Activated naive CD8-positive, alpha-beta T cell treated with anti-CD3 and anti-CD28 coated beads, Interleukin-2, amount 50 U/mL, for 24 hours (primary cell): ENCODE results near the gene PRKN.

Source experiments
- ATAC-seq: fragments of 150-1000 bp; cut with Tn5 transposase; one replicate; pipeline ENCODE4 v1.10.0; 2021
- DNase-seq: peaks from one replicate; pipeline ENCODE4 v3.0.0; 2021
- H3K27ac Mint-ChIP-seq: one replicate; pipeline ENCODE4 v1.8.0; 2021; ENCODE audit warnings: mild to moderate bottlenecking, mixed read lengths
- H3K27me3 Mint-ChIP-seq: one replicate; pipeline ENCODE4 v1.8.0; 2021; ENCODE audit warnings: mixed read lengths
- H3K36me3 Mint-ChIP-seq: one replicate; pipeline ENCODE4 v1.8.0; 2021; ENCODE audit warnings: low read depth, mixed read lengths
- H3K4me1 Mint-ChIP-seq: one replicate; pipeline ENCODE4 v1.8.0; 2021; ENCODE audit warnings: mixed read lengths
- H3K4me3 Mint-ChIP-seq: one replicate; pipeline ENCODE4 v1.8.0; 2021; ENCODE audit warnings: mild to moderate bottlenecking, moderate library complexity, mixed read lengths
- H3K9me3 Mint-ChIP-seq: one replicate; pipeline ENCODE4 v1.8.0; 2021; ENCODE audit warnings: mixed read lengths

Gene PRKN

DNA sequence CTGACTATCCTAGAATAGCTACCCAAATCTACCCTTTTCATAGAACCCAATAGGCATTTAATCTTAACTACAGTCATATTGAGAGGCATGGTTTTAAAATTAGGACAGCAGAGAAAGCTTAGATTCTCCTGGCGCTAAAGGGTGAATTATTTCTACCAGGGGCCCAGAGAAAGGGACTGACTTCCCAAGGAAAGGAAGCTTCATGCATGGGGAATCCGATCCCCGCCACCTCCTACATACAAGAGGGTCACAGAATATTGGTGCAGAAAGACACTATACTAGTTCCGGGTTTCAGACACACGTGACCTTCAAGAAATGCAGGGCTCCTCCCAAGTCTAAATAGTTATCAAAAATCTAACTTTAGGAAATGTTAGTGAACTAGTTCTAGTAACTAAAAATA lies 130.9 kb downstream of the PRKN start:
- Mint-ChIP-seq H3K27ac (no peak overlapping the region), H3K4me3 (no peak overlapping the region), H3K36me3 (peaks cover 2% of the 10 kb centered on the region), H3K27me3 (no peaks in the 10 kb centered on the region), H3K4me1 (no peaks in the 10 kb centered on the region), H3K9me3 (peaks cover 3% of the 10 kb centered on the region)
- no peak for ATAC-seq
- no peak for DNase-seq

DNA sequence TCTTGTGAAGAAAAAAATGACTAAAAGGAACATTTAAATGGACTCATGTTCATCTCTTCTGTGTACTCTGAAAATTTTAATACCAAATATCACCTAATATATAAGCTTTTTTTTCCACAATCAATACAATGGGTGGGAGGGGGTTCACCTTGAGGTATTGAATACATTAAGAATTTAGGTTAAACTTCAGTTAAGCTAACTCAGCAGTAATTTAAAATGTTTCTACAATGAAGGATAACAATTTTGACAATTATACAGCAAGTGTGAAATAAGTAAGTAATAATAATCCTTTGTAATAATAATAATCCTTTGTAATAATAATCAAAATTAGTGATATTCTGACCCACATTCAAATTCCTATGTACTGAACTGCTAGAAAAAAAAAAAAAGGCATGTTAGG lies 136.0 kb downstream of the PRKN start:
- Mint-ChIP-seq H3K27ac (no peak overlapping the region), H3K36me3 (peaks cover 2% of the 10 kb centered on the region)
- ATAC-seq = no peak

DNA sequence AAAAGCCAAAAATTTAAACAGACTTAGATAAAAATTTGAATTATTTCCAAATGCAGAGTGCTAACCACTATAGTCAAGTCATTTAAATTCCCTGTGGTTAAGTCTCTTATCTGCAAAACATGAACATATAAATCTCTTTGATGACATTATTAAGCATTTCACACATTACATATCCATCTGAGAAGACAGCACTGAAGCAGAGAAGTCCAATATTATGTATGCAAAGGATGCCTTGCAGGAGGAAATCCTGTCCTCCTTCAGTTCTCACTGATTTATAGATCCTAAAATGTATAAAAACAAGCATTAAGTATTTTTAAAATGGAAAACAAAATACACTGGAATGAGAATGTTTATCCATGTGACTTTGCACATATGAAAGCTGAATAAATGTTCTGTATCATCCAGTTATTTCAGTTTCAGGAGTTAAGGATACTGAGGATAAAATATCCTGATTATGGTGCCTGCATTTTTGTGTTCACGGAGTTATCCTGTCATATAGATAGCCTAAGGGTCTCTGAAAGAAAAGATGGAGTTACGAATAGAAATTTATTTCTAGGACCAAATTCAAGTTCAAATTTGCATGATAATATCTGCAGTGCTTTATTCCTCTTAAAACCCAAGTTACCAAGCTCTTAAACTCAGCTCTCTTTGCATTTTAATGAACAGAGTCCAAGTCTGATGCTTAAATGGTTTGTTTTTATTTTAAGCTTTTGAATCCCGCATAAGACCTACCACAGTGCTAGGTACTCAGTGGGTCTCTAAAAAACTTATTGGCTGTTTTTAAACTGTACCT lies 145.4 kb downstream of the PRKN start:
- H3K27me3 Mint-ChIP-seq = no peaks in the 10 kb centered on the region
- H3K9me3 Mint-ChIP-seq = no peaks in the 10 kb centered on the region
- H3K4me3 Mint-ChIP-seq = no peak overlapping the region
- H3K4me1 Mint-ChIP-seq = no peaks in the 10 kb centered on the region
- ATAC-seq (no peak), DNase-seq (no peak)
- no peaks in the 10 kb centered on the region for H3K36me3 Mint-ChIP-seq
- H3K27ac Mint-ChIP-seq = no peak overlapping the region

More for the DNA sequence above, 136.0 kb downstream of the PRKN start:
- Mint-ChIP-seq H3K4me1 (no peaks in the 10 kb centered on the region), H3K27me3 (no peaks in the 10 kb centered on the region), H3K9me3 (no peaks in the 10 kb centered on the region), H3K4me3 (no peak overlapping the region)
- no peak for DNase-seq

DNA sequence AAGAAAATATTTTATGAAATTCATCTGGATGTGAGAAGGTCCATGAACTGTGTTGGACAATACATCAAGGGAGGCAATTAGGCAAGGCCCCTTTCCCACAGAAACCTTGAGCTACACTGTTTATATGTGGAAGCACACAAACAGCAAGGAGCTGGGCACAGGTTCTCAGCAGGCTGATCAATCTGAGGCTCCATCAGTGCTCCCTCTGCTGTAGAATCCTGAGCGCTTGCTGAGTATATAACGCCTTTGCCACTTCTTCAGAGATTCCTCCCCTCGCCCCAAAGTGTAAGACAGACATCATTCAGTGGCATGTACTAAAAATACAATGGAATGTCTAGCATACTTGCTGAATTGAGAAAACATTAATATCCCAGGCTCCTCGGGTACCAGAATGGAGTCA lies 146.9 kb downstream of the PRKN start:
- no peaks in the 10 kb centered on the region for H3K36me3 Mint-ChIP-seq
- DNase-seq = no peak
- H3K9me3 Mint-ChIP-seq = no peaks in the 10 kb centered on the region
- no peak for ATAC-seq
- H3K27me3 Mint-ChIP-seq = no peaks in the 10 kb centered on the region
- H3K4me3 Mint-ChIP-seq = no peak overlapping the region
- H3K27ac Mint-ChIP-seq = no peak overlapping the region
- no peaks in the 10 kb centered on the region for H3K4me1 Mint-ChIP-seq

DNA sequence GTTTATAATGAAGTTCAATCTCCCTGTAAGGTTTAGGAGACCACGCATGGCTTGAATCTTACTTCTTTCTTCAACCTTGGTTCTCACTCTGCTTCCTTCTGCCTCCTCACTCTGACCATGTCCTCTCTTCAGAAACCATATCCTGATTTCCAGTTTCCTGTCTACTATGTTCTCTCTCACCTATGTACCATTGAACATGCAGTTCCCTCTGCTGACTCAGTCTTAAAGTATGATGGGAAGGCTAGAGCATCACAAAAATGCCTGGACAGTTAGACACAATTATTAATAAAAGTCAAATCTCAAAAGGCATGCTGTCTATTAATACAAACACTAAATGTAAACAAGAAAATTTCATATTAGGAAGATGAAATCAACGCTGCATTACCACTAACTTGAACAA lies 151.6 kb downstream of the PRKN start:
- DNase-seq (no peak), ATAC-seq (no peak)
- no peak overlapping the region for H3K4me3 Mint-ChIP-seq
- H3K4me1 Mint-ChIP-seq = no peaks in the 10 kb centered on the region
- no peaks in the 10 kb centered on the region for H3K9me3 Mint-ChIP-seq
- H3K27ac Mint-ChIP-seq = no peak overlapping the region
- H3K36me3 Mint-ChIP-seq = no peaks in the 10 kb centered on the region
- H3K27me3 Mint-ChIP-seq = no peaks in the 10 kb centered on the region

DNA sequence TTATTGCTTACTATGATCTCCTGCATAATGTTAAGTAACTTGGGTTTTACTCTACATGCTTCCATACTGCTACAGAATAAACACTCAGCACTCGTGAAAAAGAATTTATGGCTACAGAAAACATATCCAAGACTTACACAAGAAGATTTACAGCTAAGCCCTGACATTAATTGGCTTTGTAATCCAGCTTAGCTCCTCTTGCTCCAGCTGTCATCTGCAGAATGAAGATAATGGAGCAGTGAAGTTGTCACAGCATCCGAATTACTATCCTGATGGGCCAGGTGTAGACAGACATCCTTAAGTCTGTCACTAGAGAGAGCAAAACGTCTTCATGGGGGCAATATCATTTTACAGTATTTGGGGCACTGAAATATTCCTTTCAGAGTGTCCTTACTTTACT lies 155.3 kb downstream of the PRKN start:
- Mint-ChIP-seq H3K27ac (no peak overlapping the region), H3K27me3 (no peaks in the 10 kb centered on the region), H3K4me3 (no peak overlapping the region), H3K36me3 (peaks cover 3% of the 10 kb centered on the region), H3K9me3 (peaks cover 10% of the 10 kb centered on the region), H3K4me1 (no peaks in the 10 kb centered on the region)
- ATAC-seq (no peak), DNase-seq (no peak)

DNA sequence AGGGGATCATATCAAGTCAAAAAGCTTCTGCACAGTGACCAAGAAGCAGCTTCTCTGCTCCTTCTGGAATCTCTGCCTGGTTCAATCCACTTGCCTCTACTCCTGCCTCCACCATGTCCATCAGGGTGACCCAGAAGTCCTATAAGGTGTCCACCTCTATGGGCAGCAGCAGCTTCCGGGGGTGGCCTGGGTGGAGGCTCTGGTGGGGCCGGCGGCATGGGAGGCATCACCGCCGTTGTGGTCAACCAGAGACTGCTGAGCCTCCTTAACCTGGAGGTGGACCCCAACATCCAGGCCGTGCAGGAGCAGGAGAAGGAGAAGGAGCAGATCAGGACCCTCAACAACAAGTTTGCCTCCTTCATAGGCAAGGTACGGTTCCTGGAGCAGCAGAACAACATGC lies 159.3 kb downstream of the PRKN start:
- ATAC-seq (no peak), DNase-seq (no peak)
- peaks cover 13% of the 10 kb centered on the region for H3K36me3 Mint-ChIP-seq
- H3K4me3 Mint-ChIP-seq = no peak overlapping the region
- no peaks in the 10 kb centered on the region for H3K27me3 Mint-ChIP-seq
- H3K27ac Mint-ChIP-seq = no peak overlapping the region
- no peaks in the 10 kb centered on the region for H3K4me1 Mint-ChIP-seq
- H3K9me3 Mint-ChIP-seq = peaks cover 42% of the 10 kb centered on the region

DNA sequence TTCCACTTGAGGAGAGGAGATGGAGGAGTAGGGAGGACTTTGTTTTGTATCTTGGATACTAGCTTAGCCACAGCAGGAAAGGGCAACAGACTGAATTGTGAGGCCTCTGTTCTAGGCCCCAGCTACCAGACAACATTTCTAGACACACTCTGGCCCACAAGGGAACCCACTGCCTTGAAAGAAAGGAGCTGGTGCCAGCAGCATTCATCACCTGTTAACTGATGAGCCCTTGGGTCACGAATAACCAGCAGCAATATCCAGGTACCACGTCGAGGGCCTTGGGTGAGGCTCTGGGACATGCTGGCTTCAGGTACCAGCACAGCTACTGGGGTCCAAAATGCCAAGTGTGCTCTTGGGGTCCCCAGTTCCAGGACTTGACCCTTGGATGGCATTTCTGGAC lies 165.5 kb downstream of the PRKN start:
- Mint-ChIP-seq H3K4me1 (no peaks in the 10 kb centered on the region), H3K36me3 (peaks cover 11% of the 10 kb centered on the region), H3K4me3 (no peak overlapping the region), H3K9me3 (peaks cover 32% of the 10 kb centered on the region), H3K27me3 (no peaks in the 10 kb centered on the region), H3K27ac (no peak overlapping the region)
- DNase-seq = no peak
- ATAC-seq = no peak

DNA sequence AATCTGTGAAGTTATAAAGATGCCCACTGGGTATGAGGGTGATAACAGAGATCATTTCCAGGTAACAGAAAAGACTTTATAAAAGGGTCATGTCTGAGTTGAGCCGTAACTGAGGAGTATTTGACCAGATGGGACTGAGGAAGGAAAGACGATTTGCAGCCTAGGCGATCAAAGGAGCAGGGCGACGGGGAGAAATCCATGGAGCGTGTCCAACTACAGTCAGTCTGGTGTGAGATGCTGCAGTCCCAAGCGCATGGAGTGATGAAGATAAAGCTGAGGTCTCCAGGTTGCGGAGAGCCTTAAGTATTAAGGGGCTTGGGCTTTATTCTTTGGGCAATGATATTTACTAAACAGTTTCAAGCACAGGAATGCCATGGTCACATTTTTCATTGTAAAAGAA lies 166.7 kb downstream of the PRKN start:
- H3K9me3 Mint-ChIP-seq = peaks cover 20% of the 10 kb centered on the region
- ATAC-seq (no peak), DNase-seq (no peak)
- no peaks in the 10 kb centered on the region for H3K4me1 Mint-ChIP-seq
- H3K27ac Mint-ChIP-seq = no peak overlapping the region
- H3K36me3 Mint-ChIP-seq = peaks cover 11% of the 10 kb centered on the region
- no peaks in the 10 kb centered on the region for H3K27me3 Mint-ChIP-seq
- no peak overlapping the region for H3K4me3 Mint-ChIP-seq

DNA sequence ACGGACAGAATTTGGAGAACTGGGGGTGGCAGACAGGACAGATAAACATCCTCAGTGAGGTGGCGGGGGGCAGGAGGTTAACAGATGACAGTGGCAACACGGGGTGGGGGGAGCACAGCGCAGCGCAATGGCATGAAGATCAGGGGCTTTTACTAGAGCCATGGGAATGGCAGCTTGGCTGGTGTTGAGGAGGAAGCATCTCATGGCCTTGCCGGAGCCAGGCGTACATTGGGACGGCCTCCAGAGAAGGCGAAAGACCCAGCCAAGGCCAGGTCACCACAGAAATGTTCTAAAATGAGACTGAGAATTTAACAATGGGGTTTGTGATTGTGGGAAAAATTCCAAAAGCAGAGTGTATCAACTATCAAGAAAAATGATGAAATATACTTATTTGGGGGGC lies 173.0 kb downstream of the PRKN start:
- no peak overlapping the region for H3K27ac Mint-ChIP-seq
- no peak for DNase-seq
- no peak for ATAC-seq
- H3K4me1 Mint-ChIP-seq = no peaks in the 10 kb centered on the region
- no peak overlapping the region for H3K4me3 Mint-ChIP-seq
- H3K9me3 Mint-ChIP-seq = peaks cover 11% of the 10 kb centered on the region
- H3K36me3 Mint-ChIP-seq = peaks cover 7% of the 10 kb centered on the region
- H3K27me3 Mint-ChIP-seq = no peaks in the 10 kb centered on the region

DNA sequence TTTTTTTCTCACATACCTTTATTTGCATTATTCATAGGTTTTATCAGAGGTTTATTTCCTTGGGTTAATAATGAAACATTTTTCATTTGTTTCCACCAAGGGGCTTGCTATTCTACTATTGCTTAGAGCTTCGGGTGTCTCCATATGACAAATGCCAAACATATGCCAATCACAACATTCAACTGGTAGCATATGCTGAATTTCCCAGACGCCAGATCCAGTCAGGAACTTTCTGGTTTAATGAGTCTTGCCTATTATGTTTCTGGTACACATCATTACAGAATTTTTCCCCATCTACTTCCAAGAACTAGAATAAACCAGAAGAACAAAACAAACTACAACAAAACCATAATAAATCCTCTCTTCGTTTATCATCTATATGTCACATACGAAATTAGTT lies 180.7 kb downstream of the PRKN start:
- H3K27ac Mint-ChIP-seq = no peak overlapping the region
- H3K4me1 Mint-ChIP-seq = no peaks in the 10 kb centered on the region
- H3K4me3 Mint-ChIP-seq = no peak overlapping the region

DNA sequence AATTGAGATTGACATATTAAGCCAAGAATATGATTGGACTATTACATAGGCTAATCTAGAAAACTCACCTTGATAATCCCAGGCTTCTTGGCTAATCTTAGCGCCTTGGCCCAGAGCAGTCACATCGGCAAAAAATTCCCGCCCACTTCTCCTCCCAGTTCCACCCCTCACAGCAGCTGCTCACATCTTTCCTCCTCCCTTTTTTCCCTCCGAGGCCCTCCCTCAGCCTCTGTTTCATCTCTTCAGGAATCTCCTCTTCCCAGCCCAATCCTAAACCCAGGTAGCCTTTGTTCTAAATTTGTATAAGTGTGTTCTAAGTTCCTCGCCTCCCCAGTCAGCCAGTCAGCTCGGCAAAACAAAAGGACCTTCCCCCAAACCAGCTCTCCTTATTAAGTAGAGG lies 184.3 kb downstream of the PRKN start:
- Mint-ChIP-seq H3K36me3 (no peaks in the 10 kb centered on the region), H3K27me3 (no peaks in the 10 kb centered on the region), H3K4me1 (no peaks in the 10 kb centered on the region), H3K27ac (no peak overlapping the region), H3K4me3 (no peak overlapping the region), H3K9me3 (no peaks in the 10 kb centered on the region)
- no peak for ATAC-seq
- no peak for DNase-seq

More for the DNA sequence above, 180.7 kb downstream of the PRKN start:
- no peak for DNase-seq
- Mint-ChIP-seq H3K27me3 (no peaks in the 10 kb centered on the region), H3K36me3 (peaks cover 2% of the 10 kb centered on the region), H3K9me3 (peaks cover 6% of the 10 kb centered on the region)
- no peak for ATAC-seq

DNA sequence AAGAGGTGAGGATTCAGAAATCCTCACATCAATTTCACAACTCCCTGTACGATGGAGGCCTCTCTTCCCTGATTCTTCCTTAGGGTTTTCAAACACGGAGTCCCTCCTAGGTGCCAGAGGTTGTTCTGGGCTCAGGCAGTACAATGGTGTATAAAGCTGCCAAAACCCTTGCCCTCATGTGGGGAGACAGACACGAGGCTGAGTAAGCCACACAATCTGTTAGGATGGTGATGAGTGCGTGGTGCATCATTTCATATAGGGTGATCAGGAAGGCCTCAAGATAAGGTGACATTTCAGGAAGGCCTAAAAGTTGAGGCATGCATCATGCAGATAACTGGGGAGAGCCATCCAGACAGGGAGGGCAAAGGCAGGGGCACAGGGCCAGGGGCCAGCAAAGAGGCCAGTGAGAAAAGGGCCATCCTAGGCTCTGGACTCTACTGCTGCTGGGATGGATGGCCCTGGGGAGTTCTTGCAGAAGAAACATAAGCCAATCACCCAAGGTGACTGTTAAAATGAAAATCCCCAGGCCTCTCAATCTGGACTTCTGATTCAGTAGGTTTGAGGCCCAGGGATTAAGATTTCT lies 186.5 kb downstream of the PRKN start:
- H3K9me3 Mint-ChIP-seq = no peaks in the 10 kb centered on the region
- no peak overlapping the region for H3K27ac Mint-ChIP-seq
- no peaks in the 10 kb centered on the region for H3K36me3 Mint-ChIP-seq
- no peak overlapping the region for H3K4me3 Mint-ChIP-seq
- no peaks in the 10 kb centered on the region for H3K27me3 Mint-ChIP-seq
- ATAC-seq (no peak), DNase-seq (no peak)
- no peaks in the 10 kb centered on the region for H3K4me1 Mint-ChIP-seq

DNA sequence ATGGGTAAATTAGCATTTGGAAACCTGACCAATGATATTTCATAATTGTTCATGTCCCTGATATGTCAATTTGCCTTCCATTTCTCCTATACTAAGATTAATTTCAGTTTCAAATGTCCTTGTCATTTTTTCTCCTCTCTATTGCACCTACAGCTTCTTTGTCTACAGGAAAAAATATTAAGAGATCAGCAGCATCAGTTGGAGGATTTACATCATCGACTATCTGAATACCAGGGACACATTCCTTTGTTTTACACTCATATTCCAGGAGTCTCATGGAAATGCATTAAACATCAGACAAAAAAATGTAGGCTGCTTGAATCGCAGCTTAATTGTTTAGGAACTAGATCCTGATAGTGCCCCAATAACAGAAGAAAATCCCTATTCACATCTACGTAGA lies 188.2 kb downstream of the PRKN start:
- no peaks in the 10 kb centered on the region for H3K36me3 Mint-ChIP-seq
- no peak for ATAC-seq

DNA sequence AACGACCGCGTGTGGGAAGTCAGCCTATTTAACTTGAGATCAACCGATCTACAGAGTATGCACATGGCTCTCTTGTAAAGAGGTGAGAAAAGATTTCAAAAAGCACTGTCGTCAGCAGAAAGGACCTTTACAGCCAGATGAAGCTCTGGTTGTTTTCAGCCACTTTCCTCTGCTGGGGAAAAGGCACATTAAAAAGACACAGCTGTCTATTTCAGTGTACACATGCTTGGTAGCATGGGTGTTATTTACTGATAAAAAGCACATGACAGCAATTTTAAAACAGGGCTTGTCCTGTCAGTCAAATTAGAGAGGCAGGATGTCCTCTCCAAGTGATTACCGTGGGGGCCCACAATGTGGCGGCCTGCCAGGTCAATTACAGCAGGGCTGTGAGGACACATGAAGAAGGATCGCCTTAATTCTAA lies 188.9 kb downstream of the PRKN start:
- Mint-ChIP-seq H3K4me3 (no peak overlapping the region), H3K27ac (no peak overlapping the region), H3K9me3 (no peaks in the 10 kb centered on the region), H3K4me1 (no peaks in the 10 kb centered on the region), H3K36me3 (no peaks in the 10 kb centered on the region), H3K27me3 (no peaks in the 10 kb centered on the region)
- no peak for DNase-seq
- no peak for ATAC-seq

More for the DNA sequence above, 188.2 kb downstream of the PRKN start:
- no peak overlapping the region for H3K27ac Mint-ChIP-seq
- no peaks in the 10 kb centered on the region for H3K27me3 Mint-ChIP-seq
- H3K9me3 Mint-ChIP-seq = no peaks in the 10 kb centered on the region
- H3K4me1 Mint-ChIP-seq = no peaks in the 10 kb centered on the region
- no peak overlapping the region for H3K4me3 Mint-ChIP-seq
- no peak for DNase-seq
